Keratinocyte (primary cell): ENCODE measurements around the gene DCTN3. TPM values are rescaled to one million over a fixed set of nuclear protein-coding genes. Genes with fewer than 3 reads are reported as not detected.

ENCODE experiments used
- DNase-seq: peaks from one replicate; pipeline ENCODE4 v3.0.0-alpha.2; 2011; ENCODE audit warnings: low read depth, missing footprints, low spot score
- FAIRE-seq: peaks from 2 replicates; lab custom pipeline; 2011; peaks lifted over from hg19 to GRCh38; lab: Jason Lieb, UNC
- H2AFZ ChIP-seq: 2 replicates; pipeline ENCODE4 v1.6.0; 2012; ENCODE audit warnings: low read length, control low read depth, inconsistent platforms; ENCODE audit not compliant: control insufficient read depth
- H3K27ac ChIP-seq: 2 replicates; pipeline ENCODE4 v1.5.1; 2011; ENCODE audit warnings: low read length; ENCODE audit not compliant: control insufficient read depth, insufficient read depth
- H3K27me3 ChIP-seq: 3 replicates; pipeline ENCODE4 v1.6.0; 2011; ENCODE audit warnings: low read length; ENCODE audit not compliant: control insufficient read depth, insufficient read depth; ENCODE audit errors: extremely low read depth
- H3K36me3 ChIP-seq, 2 experiments: 2 replicates in 1 of 2; 3 replicates in 1 of 2; pipeline ENCODE4 v1.5.1; 2011; ENCODE audit warnings: low read length in 2 of 2, mild to moderate bottlenecking in 1 of 2; ENCODE audit not compliant: control insufficient read depth in 2 of 2, insufficient read depth in 2 of 2; ENCODE audit errors: extremely low read depth in 1 of 2
- H3K4me1 ChIP-seq: 3 replicates; pipeline ENCODE4 v1.5.1; 2011; ENCODE audit warnings: low read length; ENCODE audit not compliant: control insufficient read depth, insufficient read depth; ENCODE audit errors: extremely low read depth
- H3K4me2 ChIP-seq: 3 replicates; pipeline ENCODE4 v1.6.0; 2011; ENCODE audit warnings: low read depth, low read length; ENCODE audit not compliant: control insufficient read depth, insufficient read depth; ENCODE audit errors: extremely low read depth
- H3K4me3 ChIP-seq, 3 experiments: fragments of 200-600 bp in 1 of 3; sonication (generic) in 1 of 3; 2 replicates in 2 of 3; 3 replicates in 1 of 3; pipeline ENCODE4 v1.5.1; 2011 to 2016; ENCODE audit warnings: low read length in 3 of 3, mild to moderate bottlenecking in 3 of 3, control low read depth in 2 of 3, inconsistent platforms in 1 of 3, low read depth in 1 of 3, mixed read lengths in 1 of 3, mixed run types in 1 of 3, moderate library complexity in 1 of 3; ENCODE audit not compliant: control insufficient read depth in 2 of 3, insufficient read depth in 2 of 3; ENCODE audit errors: extremely low read depth in 1 of 3
- H3K79me2 ChIP-seq: 2 replicates; pipeline ENCODE4 v1.6.0; 2012; ENCODE audit warnings: low read length; ENCODE audit not compliant: control insufficient read depth, insufficient read depth
- H3K9ac ChIP-seq: 3 replicates; pipeline ENCODE4 v1.6.0; 2011; ENCODE audit warnings: low read length; ENCODE audit not compliant: control insufficient read depth, insufficient read depth; ENCODE audit errors: extremely low read depth
- H3K9me1 ChIP-seq: 3 replicates; pipeline ENCODE4 v1.6.0; 2011; ENCODE audit warnings: low read length; ENCODE audit not compliant: control insufficient read depth, insufficient read depth; ENCODE audit errors: extremely low read depth
- H3K9me3 ChIP-seq: 2 replicates; pipeline ENCODE4 v1.5.1; 2012; ENCODE audit warnings: low read depth, low read length; ENCODE audit not compliant: control insufficient read depth
- H4K20me1 ChIP-seq: 3 replicates; pipeline ENCODE4 v1.6.0; 2011; ENCODE audit warnings: low read length; ENCODE audit not compliant: control insufficient read depth, insufficient read depth; ENCODE audit errors: extremely low read depth
- EZH2 ChIP-seq: IDR thresholded peaks from one replicate; pipeline ENCODE4 v1.6.1; 2012; ENCODE audit warnings: inconsistent platforms, mild to moderate bottlenecking, low read length, moderate library complexity
- dilution Hi-C: fragments of 300-500 bp; cut with MboI; formaldehyde crosslinking; loops from one replicate; pipeline ENCODE4 v1.7.0; 2020; ENCODE audit warnings: low sequenced_read_pairs; ENCODE audit not compliant: extremely low pct_ligation_motif_present
- polyA plus RNA-seq, 5 experiments: library from polyadenylated mRNA; depleted of rRNA in 3 of 5; stranded (reverse) in 3 of 5; stranded (forward) in 1 of 5; unstranded in 1 of 5; fragments of >200 nt; gene quantifications; 1 replicate in 1 of 5; 2 replicates in 3 of 5; 3 replicates in 1 of 5; pipeline versions ENCODE4 v1.2.1 to v1.2.3, GENCODE V29; 2011 to 2012; ENCODE audit warnings: missing spikeins in 2 of 5, low read depth in 1 of 5, low replicate concordance in 1 of 5
- TF ChIP-seq, protein P1 (sequence below), 3 experiments: IDR thresholded peaks in 1 of 3; conservative IDR thresholded peaks in 1 of 3; optimal IDR thresholded peaks in 1 of 3; 2 replicates in 2 of 3; 3 replicates in 1 of 3; pipeline versions ENCODE3 to v1.5.1; 2011; ENCODE audit warnings: low read length in 3 of 3, mild to moderate bottlenecking in 3 of 3, moderate library complexity in 2 of 3, control low read depth in 1 of 3, inconsistent platforms in 1 of 3; ENCODE audit not compliant: insufficient read depth in 2 of 3; ENCODE audit errors: extremely low read depth in 1 of 3

The DCTN3 gene
- polyA plus RNA-seq, 1 donor (not counting 4 experiments of a cell fraction or from before 2014, with no cell fraction given), result 106 TPM

DNA sequence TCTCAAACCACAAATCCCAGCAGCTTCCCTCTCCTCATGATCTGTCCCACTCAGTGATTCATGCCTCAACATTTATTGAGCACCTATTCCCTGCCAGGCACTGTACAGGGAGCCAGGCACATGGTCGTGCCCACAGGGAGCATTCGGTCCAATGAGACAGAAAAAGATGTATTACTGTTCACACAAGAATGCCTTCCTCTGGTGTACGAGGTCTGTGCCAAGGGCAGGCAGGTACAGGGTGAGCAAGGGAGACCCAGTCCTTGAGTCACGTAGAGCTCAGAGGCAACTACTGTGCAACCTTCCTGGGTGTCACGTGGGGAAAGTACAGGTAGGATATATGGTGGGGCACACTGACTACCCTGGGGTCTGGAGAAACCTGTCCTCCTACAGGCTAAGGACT is 35.3 kb downstream of the DCTN3 start:
- TF ChIP-seq EZH2, result no peak
- TF ChIP-seq, protein P1, sequence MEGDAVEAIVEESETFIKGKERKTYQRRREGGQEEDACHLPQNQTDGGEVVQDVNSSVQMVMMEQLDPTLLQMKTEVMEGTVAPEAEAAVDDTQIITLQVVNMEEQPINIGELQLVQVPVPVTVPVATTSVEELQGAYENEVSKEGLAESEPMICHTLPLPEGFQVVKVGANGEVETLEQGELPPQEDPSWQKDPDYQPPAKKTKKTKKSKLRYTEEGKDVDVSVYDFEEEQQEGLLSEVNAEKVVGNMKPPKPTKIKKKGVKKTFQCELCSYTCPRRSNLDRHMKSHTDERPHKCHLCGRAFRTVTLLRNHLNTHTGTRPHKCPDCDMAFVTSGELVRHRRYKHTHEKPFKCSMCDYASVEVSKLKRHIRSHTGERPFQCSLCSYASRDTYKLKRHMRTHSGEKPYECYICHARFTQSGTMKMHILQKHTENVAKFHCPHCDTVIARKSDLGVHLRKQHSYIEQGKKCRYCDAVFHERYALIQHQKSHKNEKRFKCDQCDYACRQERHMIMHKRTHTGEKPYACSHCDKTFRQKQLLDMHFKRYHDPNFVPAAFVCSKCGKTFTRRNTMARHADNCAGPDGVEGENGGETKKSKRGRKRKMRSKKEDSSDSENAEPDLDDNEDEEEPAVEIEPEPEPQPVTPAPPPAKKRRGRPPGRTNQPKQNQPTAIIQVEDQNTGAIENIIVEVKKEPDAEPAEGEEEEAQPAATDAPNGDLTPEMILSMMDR (optimal IDR thresholded peaks at IDR 0.05 in 1 of 3, IDR thresholded peaks at IDR 0.05 in 1 of 3, conservative IDR thresholded peaks at IDR 0.05 in 1 of 3; ENCODE audit: extremely low read depth in 1 of 3, insufficient read depth in 2 of 3, low read length in 3 of 3), result no peak
- Histone ChIP-seq H3K27me3 (peaks cover 83% of the 10 kb centered on the region), H3K79me2 (no peaks in the 10 kb centered on the region), H3K4me1 (no peaks in the 10 kb centered on the region), H3K9ac (no peak overlapping the region), H3K36me3 (no peaks in the 10 kb centered on the region), H3K9me3 (peaks cover 3% of the 10 kb centered on the region), H2AFZ (no peak overlapping the region), H4K20me1 (no peaks in the 10 kb centered on the region), H3K9me1 (no peaks in the 10 kb centered on the region), H3K4me3 (no peak overlapping the region), H3K27ac (no peak overlapping the region), H3K4me2 (no peak overlapping the region)
- dilution Hi-C loops, result no loop called here
- DNase-seq (no peak), FAIRE-seq (no peak)

DNA sequence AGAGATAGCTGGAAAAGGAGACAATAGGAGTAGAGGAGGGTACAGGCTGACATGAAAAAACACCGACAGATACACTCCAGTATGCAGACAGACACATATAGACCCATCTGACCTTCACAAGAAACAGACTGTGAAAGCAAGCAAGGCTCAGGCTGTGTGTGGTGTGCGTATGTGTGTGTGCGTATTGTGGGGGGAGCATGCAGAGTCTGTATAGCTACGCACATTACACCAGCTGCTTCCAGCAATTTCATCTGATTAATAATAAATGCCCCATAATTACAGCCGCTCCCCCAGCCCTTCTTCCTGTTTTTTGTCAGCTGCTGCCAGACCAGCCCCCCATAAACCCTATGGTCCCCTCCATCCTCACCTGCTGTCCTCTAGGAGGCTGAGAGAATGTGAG is 37.5 kb downstream of the DCTN3 start:
- DNase-seq (no peak), FAIRE-seq (no peak)
- Histone ChIP-seq H3K27ac (no peak overlapping the region), H4K20me1 (no peaks in the 10 kb centered on the region), H3K4me2 (no peak overlapping the region), H3K9ac (no peak overlapping the region), H3K36me3 (no peaks in the 10 kb centered on the region), H3K4me3 (no peak overlapping the region), H2AFZ (no peak overlapping the region), H3K27me3 (peaks cover 80% of the 10 kb centered on the region), H3K9me3 (peaks cover 3% of the 10 kb centered on the region), H3K9me1 (no peaks in the 10 kb centered on the region), H3K4me1 (no peaks in the 10 kb centered on the region), H3K79me2 (no peaks in the 10 kb centered on the region)
- dilution Hi-C loops, result no loop called here
- TF ChIP-seq, protein P1 (optimal IDR thresholded peaks at IDR 0.05 in 1 of 3, IDR thresholded peaks at IDR 0.05 in 1 of 3, conservative IDR thresholded peaks at IDR 0.05 in 1 of 3; ENCODE audit: extremely low read depth in 1 of 3, insufficient read depth in 2 of 3, low read length in 3 of 3), result no peak
- TF ChIP-seq EZH2, result no peak
